ENCODE results near the gene TMEM109. TPM values are rescaled to one million over a fixed set of nuclear protein-coding genes. Genes with fewer than 3 reads are reported as not detected.

Gene TMEM109
- total and polyA plus RNA-seq, 9 of the 15 experiments (the other 6 are each of a cell fraction or from before 2014, with no cell fraction given): 9.2 to 71.3 (median 30.5) TPM

GRCh38 chr11:60887556-60887955 lies 26.4 kb upstream of the TMEM109 start:
- H3K9me3 ChIP-seq (replicated peaks; ENCODE audit: control insufficient read depth, insufficient read depth, low read depth, low read length): no peaks in the 10 kb centered on the region
- 40% methylated on average over 5 of the region's 5 CpGs for WGBS (ENCODE audit: insufficient coverage, low coverage, missing lambda C conversion rate)
- in situ Hi-C loops (cut with MboI) (no loop called here), intact Hi-C loops (cut with micrococcal nuclease) (loop anchor here (1.0 kb wide), 2 partner anchors 56 to 112 kb away; no protein-coding TSS in a partner anchor)
- no peak overlapping the region for H2AFZ ChIP-seq (ENCODE audit: low read depth, low read length)
- H3K9me1 ChIP-seq (ENCODE audit: control insufficient read depth, insufficient read depth, low read length): no peaks in the 10 kb centered on the region
- H3K79me2 ChIP-seq (ENCODE audit: control insufficient read depth, insufficient read depth, low read length): no peaks in the 10 kb centered on the region
- H3K27ac ChIP-seq (ENCODE audit: extremely low read depth, low read depth, low read length): no peak overlapping the region
- DNase-seq (ENCODE audit: extremely low read depth in 1 of 4, low spot score in 3 of 4) (peak; percentile 66 to 75 (median 74)), FAIRE-seq (peak; percentile 85), ATAC-seq (peak; percentile 89)
- H3K4me3 ChIP-seq: no peak overlapping the region
- peaks cover 36% of the 10 kb centered on the region for H3K36me3 ChIP-seq (ENCODE audit: control insufficient read depth, insufficient read depth, low read length)
- no TSS peak for BruUV-seq (replicated peaks)
- peaks cover 7 to 30% of the 10 kb centered on the region in 2 experiments for H3K4me1 ChIP-seq (replicated peaks in 1 of 2; ENCODE audit: control insufficient read depth in 2 of 2, insufficient read depth in 2 of 2, low read length in 2 of 2)
- H3K27me3 ChIP-seq (ENCODE audit: control insufficient read depth in 2 of 2, insufficient read depth in 2 of 2, low read length in 2 of 2): no peaks in the 10 kb centered on the region
- H4K20me1 ChIP-seq (replicated peaks; ENCODE audit: control insufficient read depth, insufficient read depth, low read length): peaks cover 22% of the 10 kb centered on the region
- POLR2A ChIA-PET: interaction anchor here (0.8 to 1.4 kb wide), 16 partner anchors 10 to 1295 kb away, joined by 3 to 7 read pairs (median 3); partner anchors contain the start of gene PTGDR2
- no peak overlapping the region for H3K4me2 ChIP-seq (ENCODE audit: insufficient read depth, low read length)
- CTCF ChIA-PET (ENCODE audit: low intra/inter-chr PET ratio): interaction anchor here (0.8 to 2.5 kb wide), 4 partner anchors 34 to 111 kb away, joined by 3 to 59 read pairs (median 4); no protein-coding TSS in a partner anchor
- H3K9ac ChIP-seq (ENCODE audit: insufficient read depth in 1 of 2, low read depth in 2 of 2, low read length in 2 of 2): no peak overlapping the region
- TF ChIP-seq MBD2 (IDR thresholded peaks at IDR 0.05; ENCODE audit: borderline replicate concordance, low read depth): no peak
- TF ChIP-seq ZNF282 (CRISPR knock-in tag; IDR thresholded peaks at IDR 0.05): no peak
- TF ChIP-seq REST (IDR thresholded peaks at IDR 0.05; ENCODE audit: borderline replicate concordance): peak; percentile 90
- no peak for TF ChIP-seq REST (CRISPR knock-in tag; IDR thresholded peaks at IDR 0.05; ENCODE audit: low read depth)
- TF ChIP-seq ZNF644 (tag; IDR thresholded peaks at IDR 0.05; ENCODE audit: low read depth): no peak
- TF ChIP-seq TRIM24 (IDR thresholded peaks at IDR 0.05): no peak
- no peak for TF ChIP-seq TFE3 (CRISPR knock-in tag; IDR thresholded peaks at IDR 0.05)
- TF ChIP-seq CTCF (IDR thresholded peaks at IDR 0.05 in 2 of 3, conservative IDR thresholded peaks at IDR 0.05 in 1 of 3; ENCODE audit: insufficient read depth in 2 of 3, low read depth in 1 of 3, low read length in 3 of 3): peak; percentile 85 to 96 (median 91)
- no peak for TF ChIP-seq E2F3 (CRISPR knock-in tag; IDR thresholded peaks at IDR 0.05)
- no peak for TF ChIP-seq ILK (tag; IDR thresholded peaks at IDR 0.05; ENCODE audit: borderline replicate concordance, low read depth)
- TF ChIP-seq SLC30A9 (CRISPR knock-in tag; IDR thresholded peaks at IDR 0.05): no peak

Data from K562 (cell line).